Mesenteric fat pad (tissue), 1 donor: ENCODE data around the gene SGK2. TPM values are rescaled to one million over a fixed set of nuclear protein-coding genes. Genes with fewer than 3 reads are reported as not detected.

Experiments used
- DNase-seq: peaks from one replicate; pipeline ENCODE4 v3.0.0-alpha.2; 2020; ENCODE audit warnings: low spot score
- total RNA-seq: library from RNA; stranded (reverse); fragmentation: NEBNext Ultra II Directional; extraction: Animal tissue kit (Norgen Biotek cat#: 25700); gene quantifications from one replicate; pipeline ENCODE4 v1.2.1, GENCODE V29; 2021
- donor health status: DM: yes; HTN: yes; CAD: no.

The SGK2 gene
- total RNA-seq, 1 donor from 2014 or later = 14.0 TPM

DNA sequence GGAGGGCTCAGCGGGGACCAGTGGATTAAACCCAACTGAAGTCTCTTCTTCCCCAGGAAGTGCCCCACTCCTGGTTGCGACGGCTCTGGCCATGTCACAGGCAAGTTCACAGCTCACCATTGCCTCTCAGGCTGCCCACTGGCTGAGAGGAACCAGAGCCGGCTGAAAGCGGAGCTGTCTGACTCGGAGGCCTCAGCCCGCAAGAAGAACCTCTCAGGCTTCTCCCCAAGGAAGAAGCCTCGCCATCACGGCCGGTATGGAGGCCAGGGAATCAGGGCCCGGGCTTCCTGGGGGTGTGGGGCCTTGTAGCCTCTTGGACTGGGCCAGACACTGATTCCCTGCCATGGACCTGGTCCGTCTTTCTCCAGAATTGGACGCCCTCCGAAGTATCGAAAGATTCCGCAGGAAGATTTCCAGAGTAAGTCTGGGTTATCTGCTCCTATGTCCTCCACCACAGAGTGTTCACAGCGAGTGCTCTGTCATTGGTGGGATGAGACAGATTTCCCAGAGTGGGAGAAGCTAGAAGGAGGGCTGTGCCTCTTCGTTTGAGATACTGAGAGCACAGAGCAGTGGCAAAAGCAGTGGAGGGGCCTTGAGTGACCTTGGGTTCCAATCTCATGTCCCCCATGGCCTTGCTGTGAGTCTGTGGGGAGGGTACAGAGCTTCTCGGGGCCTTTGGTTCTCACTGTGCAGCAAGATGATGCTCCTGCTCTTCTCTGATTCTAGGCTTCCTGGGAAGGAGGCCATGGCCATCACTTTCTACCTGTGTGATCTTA is 22.6 kb upstream of the SGK2 start:
- DNase-seq = peak; percentile 76

DNA sequence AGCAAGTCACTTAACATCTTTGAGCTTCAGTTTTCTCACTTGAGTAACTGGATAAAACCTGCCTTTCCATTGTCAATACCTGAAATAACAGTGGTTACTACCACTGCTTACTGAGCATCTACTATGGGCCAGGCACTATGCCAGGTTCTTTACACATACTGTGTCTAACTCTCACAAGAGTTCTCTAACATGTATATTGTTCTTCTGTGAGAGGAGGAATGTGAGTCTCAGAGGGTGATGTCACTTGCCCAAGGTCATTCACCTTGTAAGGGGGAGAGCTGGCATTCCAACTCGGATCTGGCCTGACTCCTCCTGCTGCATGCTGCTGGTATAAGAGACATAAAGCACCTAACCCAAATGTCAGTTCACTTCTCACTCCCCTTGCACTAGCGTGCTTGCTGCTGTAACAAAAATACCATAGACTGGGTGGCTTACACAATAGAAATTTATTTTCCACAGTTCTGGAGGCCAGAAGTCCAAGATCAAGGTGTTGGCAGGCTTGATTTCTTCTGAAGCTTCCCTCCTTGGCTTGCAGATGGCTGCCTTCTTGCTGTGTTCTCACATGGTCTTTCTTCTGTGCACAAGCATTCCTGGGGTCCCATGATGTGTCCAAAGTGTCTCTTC is 21.9 kb upstream of the SGK2 start:
- DNase-seq = peak; percentile 9

DNA sequence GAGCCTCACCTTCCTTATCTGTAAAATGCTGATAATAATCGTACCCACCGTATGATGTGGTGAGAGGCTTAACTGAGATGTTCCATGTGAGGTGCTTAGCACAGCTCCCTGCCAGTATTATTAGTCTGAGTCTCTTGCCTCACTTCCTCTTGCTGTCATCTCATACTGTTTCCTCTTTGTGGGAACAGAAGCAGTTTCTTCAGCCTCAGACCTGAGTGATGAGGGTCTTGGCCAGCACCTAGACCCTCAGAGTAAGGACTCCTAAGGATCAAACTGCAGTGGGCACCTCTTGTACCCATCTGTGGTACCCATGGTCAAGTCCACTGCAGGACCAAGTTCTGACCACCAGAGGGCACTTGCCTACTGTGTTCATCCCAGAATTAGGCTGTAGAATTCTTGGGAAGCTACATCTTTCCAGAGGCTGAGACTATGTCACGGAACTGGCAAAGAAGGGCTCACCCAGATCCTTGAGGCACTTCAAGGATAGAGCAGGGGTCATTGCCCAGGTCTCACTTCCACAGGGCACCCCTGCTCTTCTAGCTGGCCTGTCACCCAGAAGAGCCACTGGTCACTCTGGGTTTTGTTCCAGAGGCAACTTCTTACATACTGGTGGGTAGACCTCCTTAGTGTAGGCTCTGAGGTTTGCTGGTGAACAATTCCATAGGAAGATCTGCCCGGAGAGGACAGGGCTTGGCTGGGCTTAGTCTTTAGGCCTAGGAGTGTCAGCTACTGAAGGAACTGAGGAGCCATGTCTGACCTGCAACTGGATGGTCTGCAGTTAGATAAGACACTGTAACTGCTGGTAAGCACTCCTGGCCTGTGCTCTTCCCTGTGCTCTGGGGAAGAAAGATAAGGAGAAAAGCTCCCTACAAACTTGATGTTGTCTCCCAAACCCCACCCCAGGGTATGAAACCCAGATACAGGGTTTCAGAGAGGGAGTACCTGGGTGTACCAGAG is 20.6 kb upstream of the SGK2 start:
- DNase-seq = peak; percentile 87

- peak; percentile 74 for DNase-seq
These were observed 19.7 kb upstream of the SGK2 start for GRCh38 chr20:43538878-43539700.

DNA sequence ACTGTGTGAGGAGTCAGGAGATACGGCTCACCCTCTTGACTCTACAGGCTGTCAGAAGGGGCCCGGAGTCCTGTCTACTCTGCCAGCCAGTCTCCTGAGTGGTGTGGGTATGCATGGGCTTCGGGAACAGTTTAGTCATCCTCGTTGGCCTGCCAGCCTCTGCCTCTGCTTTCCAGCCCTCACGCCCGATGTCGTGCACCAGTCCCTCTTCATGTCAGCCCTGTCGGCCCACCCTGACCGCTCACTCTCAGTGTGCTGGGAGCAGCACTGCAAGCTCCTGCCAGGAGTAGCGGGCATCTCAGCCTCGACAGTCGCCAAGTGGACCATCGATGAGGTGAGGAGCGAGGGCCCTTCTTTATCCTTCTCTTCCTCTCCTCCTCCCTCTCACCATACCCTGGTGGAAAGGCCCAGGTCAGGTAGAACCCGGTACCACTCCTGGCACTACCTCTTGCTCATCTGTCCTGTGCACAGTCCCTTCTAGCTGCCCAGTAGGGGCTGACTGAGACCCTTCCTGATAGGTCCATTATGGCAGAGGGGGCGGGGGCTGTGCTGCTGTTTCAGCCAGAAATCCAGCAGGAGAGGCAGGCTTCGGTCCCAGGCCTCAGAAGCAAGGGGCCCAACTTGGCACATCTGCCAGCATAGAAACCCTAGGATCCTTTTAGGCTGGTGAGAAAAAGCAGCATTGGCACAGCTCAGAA is 18.7 kb upstream of the SGK2 start:
- peak; percentile 68 for DNase-seq

DNA sequence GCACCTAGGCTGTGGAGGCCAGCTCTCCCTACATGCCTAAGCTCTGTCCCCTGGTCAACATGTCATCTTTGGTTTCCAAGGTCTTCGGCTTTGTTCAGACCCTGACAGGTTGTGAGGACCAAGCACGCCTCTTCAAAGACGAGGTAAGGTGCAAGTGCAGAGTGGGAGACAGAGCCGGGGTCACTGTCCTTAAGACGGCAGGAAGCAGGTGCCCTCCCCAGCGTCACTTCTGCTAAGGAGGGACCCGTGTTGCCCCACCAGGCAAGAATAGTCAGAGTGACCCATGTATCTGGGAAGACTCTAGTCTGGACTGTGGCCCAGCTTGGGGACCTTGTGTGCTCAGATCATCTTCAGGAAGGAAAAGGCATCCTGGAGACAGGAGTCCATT is 18.2 kb upstream of the SGK2 start:
- DNase-seq = no peak

GRCh38 chr20:43541214-43541613 is 17.6 kb upstream of the SGK2 start:
- no peak for DNase-seq

DNA sequence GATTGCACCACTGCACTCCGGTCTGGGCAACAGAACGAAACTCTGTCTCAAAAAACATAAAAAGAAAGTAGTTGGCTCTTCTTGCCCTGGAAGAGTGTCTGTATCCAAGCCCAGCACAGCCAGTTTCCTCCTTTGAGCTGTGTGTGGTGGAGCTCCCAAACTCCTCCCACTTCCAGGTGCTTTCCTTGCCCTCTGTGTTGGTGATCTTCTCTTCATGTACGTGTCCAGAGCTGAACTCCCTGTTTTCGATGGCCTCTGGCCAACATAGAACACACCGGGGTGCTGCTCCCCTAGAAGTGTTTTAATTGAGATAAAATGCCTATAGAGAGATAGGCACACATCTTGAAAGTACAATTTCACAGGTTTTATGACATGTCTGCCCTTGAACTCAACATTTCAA is 16.7 kb upstream of the SGK2 start:
- peak; percentile 65 for DNase-seq

DNA sequence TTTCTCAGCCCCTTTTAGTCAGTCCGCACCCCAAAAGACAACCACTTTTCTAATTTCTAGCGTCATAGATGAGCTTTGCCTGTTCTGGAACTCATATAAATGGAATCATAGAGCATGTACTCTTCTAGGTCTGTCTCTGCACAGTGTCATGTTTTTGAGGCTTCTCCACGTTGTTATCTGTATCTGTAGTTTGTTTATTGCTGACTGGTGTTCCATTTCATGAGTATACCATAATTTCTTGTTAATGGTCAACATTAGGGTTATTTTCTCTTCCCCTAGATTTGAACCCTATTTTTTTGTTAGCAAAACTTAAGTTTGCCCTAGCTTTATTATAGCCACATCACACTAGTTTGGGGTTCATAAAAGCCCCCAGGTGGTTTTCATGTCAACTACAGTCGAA is 16.2 kb upstream of the SGK2 start:
- DNase-seq = no peak

DNA sequence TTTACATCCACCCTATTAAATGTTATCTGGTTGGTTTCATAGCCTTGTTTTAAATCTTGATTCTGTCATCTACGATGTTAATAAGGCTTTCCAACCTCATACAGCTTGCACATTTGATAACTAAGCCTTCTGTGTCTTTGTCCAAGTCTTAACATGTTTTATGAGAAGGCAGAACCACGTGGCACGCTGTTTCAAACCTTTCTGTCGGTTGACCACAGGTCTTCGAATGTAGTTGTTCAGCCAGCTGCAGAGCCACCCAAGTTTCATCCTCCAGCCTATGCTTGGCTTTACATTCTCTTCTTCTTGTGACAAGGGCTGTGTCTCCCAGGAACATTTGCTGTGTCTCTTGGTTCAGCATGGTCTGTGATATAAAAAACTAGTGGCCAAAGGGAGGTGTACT is 15.7 kb upstream of the SGK2 start:
- peak; percentile 9 for DNase-seq

DNA sequence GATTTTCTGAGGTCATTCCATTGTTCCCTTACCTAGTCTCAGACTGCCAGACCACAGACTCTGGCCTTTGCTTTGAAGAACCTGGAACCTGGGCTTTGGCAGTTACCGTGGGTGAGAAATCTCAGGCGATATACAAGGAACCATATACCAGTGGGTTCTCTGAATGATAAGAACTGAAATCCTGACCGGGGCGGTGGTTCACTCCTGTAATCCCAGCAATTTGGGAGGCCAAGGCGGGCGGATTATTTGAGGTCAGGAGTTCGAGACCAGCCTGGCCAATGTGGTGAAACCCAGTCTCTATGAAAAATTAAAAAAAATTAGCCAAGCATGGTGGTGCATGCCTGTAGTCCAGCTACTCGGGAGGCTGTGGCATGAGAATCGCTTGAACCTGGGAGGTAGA is 14.3 kb upstream of the SGK2 start:
- peak; percentile 43 for DNase-seq

GRCh38 chr20:43545837-43546578 is 12.8 kb upstream of the SGK2 start:
- no peak for DNase-seq

- DNase-seq = no peak
These were observed 10.4 kb upstream of the SGK2 start for GRCh38 chr20:43548273-43548880.

- DNase-seq = no peak
These were observed 9.3 kb upstream of the SGK2 start for GRCh38 chr20:43549416-43550065.

GRCh38 chr20:43550456-43550855 is 8.4 kb upstream of the SGK2 start:
- no peak for DNase-seq

DNA sequence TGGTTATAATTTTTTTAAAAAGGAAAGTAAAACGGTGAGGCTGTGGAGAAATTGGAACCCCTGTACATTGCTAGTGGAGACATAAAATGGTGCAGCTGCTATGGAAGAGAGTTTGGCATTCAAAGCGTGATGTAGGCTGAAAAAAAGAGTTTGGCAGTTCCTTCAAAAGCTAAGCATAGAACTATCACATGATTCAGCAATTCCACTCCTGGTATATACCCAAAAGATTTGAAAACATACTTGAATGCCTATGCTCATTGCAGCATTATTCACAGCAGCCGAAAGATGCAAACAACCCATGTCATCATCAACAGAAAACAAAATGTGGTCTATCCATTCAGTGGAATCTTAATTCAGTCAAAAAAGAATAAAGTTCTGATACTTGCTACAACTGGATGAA is 4.5 kb upstream of the SGK2 start:
- no peak for DNase-seq

DNA sequence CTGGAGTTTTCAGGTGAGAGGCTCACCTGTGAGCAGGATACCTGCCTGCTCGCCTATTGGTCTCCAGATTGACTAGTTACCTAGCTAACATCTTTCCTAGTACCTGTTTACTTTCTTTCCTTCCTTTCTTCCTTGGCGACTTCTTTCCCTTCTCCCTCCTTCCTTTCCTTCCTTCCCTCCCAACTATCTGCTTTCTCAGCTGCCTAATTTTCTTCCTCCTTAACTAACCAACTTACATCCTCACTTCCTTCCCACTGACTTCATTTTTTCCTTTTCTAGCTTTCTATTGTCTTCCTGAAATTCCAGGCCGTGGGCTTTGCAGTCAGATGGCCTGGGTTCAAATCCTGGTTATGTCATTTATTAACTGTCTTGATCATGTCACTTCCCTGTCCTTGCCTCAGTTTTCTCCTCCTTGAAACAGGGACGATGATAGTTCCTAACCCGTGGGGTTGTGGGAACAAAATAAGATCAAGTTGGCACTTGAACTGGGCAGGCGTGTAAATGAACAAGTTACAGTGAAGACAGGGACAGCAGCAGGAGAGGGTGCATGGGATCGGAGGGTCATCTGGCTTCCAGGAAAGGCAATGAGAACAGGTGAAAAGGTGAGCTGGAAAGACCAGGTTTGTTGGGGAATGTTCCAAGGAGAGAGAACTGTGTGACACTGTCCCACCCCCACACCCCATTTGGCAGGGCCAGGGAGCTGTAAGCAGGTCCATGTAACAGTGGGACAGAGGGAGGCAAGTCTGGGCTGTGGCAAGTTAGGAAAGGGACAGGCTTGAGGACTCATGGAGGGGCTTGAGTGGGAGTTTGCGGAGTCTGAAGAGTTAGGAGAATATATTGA is 540 bp downstream of the SGK2 start:
- DNase-seq = no peak

- DNase-seq = no peak
These were observed 2.1 kb downstream of the SGK2 start for GRCh38 chr20:43560974-43561373.
